HL-60/S4 (cell line): ENCODE results near the gene GPR148.

Experiments used
- in situ Hi-C: fragments of 300-500 bp; cut with MboI; formaldehyde crosslinking; loops from 2 replicates; pipeline ENCODE4 v1.14.3; 2022; ENCODE audit warnings: low sequenced_read_pairs

Gene GPR148

DNA sequence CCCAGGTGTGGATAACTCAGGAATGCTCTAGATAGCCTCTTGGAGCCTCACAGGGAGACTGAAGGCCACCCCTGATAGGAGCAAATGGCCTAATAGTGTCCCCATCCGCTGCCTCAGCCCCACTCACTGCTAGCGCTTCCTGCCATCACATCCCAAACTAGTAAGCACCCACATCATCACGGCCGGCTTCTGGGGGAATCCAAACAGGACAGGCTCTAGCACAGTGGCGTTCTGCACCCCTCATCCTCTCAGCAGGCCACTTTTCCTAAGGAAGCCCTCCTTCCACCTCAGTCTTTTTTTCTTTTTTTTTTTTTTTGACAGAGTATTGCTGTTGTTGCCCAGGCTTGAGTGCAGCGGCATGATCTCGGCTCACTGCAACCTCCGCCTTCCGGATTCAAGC, 20.2 kb downstream of the GPR148 start:
- in situ Hi-C loops: no loop called here

DNA sequence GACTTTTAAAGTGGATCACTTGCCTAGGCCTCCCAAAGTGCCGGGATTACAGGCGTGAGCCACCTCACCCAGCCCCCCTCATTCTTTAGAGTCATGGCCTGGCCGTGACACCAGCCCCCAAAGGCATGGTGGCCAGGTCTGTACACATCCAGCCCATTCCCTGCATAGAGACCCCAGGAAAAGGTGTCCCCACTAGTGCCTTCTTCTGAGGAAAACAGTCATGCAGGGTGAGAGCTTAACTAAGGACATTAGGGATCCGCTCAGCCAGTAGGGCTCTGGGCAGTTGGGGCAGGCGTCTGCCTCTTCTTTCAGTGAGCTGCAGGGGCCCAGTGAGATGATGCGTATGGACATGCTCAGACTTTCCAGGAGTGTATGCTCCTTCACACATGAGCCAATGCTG, 20.8 kb downstream of the GPR148 start:
- in situ Hi-C loops: no loop called here

DNA sequence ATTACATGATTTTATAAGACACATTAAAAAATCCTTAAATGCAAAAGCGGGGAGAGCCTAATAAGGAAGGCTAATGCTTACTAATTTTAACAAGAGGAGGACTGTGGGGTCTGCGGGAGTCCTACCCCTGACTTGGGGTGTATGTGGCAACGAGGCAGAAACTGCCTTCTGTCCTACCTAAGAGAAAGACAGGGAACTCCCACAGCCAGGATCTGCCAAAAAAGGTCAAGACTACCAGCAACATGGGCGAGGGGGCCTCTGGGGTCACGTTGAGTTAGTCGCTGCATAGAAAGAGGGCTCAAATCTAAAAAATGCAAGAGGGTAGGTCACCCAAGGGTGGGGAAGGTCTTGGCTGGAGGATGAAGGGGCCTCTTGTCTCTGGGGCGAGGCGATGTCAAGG, 25.9 kb downstream of the GPR148 start:
- in situ Hi-C loops: no loop called here

DNA sequence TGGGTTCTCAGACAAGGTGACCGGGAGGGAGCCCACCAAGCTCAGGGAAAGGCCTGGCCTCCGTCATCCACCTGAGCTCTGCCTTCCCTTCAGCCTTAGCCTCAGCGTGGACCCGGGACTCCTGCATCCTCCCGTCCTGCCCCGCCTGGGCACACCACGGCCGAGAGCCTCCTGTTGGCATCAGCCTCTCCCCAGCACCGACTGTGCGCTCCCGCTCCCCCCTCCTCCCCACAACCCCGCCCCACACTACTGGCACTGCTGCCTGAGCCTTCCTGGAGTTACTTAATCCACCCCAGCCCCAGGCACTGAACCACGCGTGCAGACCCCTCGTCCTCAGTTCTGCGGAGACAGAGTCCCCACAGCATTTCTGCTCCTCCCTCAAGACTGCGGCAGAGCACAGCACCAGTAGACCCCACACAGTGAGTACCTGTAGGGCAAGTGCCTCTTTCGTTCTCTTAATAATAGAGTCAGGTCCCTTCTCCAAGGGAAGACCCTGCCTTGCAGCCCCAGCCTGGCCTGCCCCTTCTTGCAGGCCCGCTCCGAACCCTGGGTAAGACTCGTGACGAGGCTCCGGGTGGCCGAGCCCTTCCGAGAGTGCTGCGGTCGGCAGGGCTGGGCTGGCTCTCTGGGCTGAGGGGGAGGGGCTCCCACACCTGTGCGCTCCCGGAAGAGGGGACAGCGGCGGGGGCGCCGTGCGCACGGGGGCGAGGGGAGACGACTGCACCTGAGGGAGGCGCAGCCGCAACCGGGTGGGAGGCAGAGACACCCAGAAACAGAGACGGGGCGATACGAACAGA, 26.6 kb downstream of the GPR148 start, which contains the start of gene AMER3:
Gene AMER3, plus strand, starts transcription at position 285 of the 797 bp plus-strand sequence. CDS start 6,533 bp downstream, outside the sequence.
- in situ Hi-C loops: no loop called here

DNA sequence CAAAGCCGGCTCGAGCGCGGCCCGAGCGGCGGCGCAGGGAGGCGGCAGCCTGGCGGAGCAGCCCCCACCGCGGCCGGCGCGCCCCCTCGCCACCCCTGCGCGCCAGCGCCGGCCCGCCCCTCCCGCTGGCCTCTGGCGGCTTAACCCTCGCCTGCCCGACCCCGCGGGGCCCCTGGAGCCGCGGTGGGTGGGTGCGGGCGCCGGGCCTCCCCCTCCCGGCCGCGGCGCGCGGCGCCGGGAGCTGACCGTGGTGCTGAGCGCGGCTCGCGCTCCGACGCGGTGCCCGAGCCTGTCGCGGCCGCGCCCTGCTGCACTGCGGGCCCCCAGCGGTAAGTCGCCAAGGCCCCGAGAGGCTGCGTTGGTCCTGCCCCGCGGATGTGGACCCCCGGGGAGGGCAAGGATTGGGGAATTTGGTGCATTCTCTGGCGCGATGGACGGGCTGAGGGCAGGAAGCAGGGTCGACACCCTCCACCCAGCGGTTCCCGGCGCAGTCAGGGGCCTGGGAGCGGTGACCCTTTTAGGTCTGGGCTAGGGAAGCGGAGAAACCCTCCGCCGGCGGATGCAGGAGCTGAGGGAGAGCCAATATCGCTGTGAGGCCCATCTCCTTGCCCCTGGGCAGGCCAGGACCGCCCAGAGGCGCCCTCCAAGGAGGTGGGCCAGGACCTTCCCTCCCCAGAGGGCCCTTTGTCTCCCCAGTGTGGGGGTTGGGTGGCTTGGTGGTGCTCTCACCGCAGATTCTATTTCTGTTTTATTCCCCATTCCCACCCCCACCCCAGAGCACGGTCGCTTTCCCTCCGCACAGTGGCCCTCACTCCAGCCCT, 27.4 kb downstream of the GPR148 start:
- in situ Hi-C loops: no loop called here

DNA sequence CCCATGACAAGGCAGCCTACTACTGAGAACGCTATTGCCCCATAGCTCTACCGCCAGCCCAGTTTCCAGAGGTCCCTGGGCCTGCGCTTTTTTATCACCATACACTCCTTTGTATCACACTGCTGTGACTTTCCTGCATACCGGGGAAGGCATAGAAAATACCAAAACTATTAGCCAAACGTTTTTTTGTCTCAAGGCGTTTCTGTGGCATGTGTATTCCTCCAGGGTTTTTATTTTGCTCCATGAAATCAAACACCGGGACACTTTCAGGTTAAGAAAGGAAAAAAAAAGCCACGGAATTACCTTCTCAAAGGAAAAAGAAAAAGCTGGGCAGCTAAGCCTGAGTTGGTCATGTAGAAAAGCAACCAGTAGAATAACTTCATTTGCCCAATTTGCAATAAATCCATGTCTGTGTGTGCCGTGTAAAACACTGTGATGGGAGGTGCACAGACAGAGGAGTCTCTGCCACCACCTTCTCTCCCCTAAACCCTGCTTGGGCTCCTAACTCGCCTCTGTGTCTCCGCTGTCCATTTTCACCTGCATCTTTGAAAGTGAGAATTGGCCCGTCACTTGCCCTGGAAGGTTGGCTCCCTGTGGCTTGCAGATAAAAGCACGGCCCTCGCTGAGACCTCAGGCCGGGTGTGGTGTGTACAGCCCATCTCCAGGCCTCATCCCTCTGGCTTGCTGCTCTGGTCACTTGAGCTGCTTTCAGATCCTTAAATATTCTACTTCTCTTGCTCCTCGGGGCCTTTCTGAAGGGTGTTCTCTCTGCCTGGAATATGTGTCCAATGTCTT, 28.2 kb downstream of the GPR148 start:
- in situ Hi-C loops: no loop called here

DNA sequence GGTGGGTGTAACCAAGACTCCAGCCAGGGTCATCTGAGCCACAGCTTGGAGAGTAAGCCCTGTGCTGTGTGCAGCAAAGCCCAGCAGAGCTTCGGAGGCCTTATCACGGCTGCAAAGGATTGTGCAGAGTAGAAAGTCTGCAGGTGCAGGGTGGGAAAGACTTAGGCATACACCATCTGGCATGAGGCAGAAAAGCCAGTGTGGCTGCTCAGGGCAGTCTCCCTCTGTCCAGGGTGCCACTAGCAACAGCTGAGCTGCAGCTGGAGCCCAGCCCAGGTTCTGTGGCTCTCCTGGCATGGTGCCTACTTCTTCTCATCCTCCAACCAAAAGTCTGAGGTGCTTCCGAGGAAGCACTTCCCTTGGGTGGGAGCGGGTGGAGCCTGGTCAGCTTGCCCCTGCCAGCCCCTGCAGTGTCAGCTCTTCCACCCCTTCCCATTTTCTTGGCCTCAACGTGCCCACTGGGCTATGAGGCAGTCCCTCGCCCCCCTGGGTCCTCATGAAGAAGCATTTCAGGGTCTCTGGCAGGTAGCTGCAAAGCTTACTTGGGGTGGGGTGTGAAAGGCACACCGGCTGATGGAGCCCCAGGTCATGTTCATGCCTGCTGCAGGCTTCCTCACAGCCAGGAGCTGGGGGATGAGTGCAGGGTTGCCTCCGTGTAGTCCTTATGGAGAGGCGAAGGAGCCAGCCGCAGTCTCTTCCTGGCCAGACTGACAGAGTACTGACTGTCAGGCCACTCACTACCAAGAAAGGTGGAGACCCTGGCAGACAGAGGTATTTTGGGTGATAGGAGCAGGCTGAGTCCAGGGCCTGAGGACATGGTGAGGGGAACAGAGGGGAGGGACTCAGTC, 31.3 kb downstream of the GPR148 start:
- in situ Hi-C loops: no loop called here

DNA sequence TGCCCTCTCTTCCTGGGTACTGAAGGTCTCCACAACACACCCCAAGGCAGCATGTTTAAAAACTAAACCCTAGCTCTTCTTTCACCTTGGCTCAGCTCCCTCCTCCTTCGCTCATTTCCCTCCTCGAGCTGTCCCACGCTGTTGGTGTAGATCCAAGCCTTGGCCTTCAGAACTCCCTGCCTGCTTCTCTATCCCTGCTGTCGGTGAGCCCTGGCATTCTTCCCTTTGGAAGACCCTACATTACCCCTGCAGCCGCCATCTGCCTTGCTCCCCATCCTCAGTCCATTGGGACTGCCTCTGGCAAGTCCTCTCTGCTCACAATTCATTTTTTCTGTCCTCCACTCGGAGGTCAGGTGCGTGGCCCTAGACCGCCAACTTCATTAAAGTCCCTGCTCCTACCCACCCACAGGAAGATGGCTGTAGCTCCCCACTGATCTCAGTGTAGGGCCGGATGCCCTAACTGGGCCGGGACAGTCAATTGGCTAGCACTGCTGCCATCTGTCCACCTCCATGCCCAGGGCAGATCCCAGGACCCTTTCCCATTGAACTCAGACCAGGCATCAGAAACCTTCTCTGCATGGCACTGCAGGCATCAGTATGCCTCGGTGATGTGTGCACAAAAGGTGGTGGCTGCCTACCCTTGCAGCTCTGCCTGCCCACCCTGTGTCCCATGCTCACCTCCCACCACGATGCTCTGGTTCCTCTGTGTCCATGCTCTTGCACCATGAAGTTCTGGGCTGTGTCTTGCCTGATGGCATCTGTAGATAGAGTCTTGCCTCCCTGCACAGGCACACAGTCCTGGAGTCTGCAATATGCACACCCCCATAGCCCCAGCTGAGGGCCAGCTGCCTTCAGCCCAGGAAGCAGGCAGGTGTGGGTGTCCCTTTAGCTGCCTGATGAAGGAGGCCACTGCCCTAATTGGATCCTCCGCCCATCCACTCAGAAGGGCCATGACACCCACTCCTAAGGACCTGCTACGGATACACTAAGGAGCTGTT, 32.2 kb downstream of the GPR148 start:
- in situ Hi-C loops: no loop called here

DNA sequence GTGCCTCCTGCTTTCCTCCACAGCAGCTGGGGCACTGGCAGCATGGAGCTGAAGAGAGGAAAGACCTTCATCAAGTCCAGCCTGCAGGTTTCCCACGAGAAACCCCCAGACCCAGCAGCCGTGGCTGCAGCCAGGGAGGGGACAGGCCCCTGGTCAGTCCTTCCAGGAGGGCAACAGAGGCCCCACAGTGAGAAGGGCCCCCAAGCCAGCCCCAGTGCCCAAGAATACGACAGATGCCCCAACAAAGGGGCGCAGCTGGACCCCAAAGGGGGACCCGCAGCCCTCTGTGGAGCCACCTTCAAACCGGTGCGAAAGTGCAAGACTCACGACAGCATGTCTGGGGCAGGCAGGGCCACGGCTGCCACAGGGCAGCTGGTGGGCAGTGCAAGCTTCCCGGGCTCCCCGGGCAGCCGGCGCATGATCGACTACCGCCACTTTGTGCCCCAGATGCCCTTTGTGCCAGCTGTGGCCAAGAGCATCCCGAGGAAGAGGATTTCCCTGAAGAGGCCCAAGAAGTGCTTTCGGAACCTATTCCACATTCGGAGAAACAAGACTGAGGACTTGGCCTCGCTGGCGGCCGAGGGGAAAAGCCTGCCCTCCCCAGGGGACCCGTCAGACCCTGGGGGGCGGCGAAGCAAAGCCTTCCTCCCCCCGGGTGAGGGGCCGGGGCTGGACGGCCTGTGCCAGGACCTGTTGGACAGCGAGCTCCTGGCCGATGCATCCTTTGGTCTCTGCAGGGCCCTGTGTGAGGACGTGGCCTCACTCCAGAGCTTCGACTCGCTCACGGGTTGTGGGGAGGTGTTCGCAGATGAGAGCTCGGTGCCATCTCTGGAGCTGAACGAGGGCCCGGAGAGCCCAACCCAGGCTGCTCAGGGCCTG, 33.4 kb downstream of the GPR148 start:
- in situ Hi-C loops: no loop called here

DNA sequence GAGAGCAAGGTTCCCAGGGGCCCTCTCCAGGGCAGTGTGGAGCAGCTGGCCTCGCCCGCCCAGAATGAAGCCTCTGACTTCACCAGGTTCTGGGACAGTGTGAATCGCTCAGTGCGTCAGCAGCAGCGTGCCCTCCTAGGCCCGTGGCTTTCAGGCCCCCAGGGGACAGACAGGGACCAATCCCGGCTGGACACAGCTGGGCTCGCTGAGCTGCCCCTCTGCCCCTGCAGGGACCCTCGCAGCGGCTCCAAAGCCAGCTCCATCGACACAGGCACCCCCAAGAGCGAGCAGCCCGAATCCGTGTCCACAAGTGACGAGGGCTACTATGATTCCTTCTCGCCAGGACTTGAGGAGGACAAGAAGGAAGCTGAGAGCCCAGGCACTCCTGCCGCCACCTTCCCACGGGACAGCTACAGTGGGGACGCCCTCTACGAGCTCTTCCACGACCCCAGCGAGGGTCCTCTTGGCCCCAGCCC, 34.1 kb downstream of the GPR148 start:
- in situ Hi-C loops: no loop called here

DNA sequence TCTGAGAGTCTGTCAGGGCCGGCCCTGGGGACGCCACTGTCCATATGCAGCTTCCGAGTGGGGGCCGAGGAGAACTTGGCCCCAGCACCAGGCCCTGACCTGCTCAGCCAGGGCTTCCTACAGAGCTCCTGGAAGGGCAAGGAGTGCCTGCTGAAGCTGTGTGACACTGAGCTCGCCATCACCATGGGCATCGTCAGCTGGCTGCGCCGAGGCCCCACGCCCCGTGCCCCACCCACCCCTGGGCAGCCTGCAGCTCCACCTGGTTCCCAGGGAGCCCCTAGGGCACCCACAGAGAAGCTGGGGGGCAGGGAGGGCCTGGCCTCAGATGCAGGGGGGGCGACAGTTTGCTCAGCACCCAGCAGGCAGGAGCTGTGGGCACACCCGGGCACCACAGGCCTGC, 34.5 kb downstream of the GPR148 start:
- in situ Hi-C loops: no loop called here

DNA sequence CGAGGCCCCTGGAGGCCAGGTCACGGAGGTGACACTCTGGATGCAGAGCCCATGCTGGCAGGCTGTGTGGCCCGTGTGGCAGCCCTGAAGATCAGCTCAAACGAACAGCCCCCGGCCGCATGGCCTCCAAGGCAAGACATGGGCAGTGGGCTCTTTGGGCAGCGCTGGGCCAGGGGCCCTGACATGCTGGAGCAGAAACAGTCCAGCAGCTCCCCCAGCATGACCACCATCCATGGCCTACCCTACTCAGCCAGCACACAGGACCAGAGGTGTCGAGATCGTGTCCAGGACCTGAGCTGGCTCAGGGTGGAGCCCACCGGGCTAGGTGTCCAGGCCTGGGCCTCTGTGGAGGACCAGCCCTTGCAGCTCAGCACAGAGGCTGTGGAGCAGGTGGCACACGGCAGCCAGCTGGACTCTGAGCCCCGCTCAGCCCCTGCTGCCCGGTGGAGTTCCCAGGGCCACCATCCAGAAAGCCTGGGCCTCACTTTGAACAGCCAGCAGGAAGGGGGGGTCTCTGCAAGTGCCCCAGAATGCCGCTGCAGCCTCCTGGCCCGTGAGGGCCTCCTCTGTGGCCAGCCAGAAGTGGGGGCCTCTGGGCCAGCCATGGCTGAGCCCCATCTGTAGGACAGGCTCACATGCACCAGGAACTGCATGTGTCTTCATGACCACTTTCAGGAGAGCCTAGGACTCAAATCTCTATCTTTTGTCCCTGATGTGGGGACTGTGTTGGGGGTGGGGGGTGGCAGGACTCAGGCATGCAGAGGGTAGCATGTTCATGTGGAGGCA, 35.4 kb downstream of the GPR148 start:
- in situ Hi-C loops: no loop called here

DNA sequence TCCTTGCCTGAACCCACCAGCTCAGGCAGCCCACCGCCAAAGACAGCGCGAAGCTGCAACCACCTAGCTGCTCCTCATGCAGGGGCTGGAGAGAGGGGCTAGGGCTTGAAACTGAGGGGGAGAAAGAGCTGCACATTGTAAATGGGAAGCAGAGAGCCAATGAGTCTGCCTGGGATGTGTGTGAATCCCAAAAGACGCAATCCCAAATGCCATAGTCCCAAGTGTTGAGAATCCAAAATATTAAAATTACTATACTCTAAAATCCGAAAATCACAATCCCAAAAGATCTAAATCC, 35.9 kb downstream of the GPR148 start:
- in situ Hi-C loops: no loop called here

DNA sequence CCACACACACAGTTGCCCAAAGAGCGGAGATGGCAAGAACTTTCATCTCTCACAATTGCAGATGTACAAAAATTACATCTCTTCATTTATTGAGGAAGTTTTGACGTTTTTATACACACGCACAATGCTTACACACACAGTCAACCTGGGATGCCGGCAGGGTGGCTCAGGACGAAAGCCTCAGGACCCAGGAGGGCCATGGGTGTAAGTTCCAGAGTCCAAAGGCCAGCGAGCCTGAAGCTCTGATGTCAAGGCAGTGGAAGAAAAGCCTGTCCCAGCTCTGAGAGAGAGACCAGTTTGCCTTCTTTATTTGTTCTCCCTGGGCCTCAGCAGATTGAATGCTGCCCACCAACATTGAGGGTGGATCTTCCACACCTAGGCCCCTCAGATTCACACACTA, 36.6 kb downstream of the GPR148 start:
- in situ Hi-C loops: no loop called here

DNA sequence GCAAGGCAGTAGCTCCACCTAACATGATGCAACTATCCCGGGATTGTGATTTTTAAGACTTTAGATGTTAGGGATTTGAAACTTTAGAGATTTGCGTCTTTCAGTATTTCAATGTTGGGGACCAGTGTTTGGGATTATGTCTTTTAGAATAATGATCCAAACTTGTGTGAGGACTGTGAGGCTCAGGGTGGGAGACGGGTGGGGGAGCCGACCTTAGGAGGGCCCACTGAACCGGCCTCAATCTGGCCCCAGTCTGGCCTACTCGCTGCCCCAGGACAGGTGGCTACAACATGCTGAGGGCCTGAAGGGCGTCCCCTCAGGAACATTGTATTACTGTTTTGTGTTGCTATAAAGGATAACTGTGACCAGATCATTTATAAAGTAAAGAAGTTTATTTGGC, 37.2 kb downstream of the GPR148 start:
- in situ Hi-C loops: no loop called here

DNA sequence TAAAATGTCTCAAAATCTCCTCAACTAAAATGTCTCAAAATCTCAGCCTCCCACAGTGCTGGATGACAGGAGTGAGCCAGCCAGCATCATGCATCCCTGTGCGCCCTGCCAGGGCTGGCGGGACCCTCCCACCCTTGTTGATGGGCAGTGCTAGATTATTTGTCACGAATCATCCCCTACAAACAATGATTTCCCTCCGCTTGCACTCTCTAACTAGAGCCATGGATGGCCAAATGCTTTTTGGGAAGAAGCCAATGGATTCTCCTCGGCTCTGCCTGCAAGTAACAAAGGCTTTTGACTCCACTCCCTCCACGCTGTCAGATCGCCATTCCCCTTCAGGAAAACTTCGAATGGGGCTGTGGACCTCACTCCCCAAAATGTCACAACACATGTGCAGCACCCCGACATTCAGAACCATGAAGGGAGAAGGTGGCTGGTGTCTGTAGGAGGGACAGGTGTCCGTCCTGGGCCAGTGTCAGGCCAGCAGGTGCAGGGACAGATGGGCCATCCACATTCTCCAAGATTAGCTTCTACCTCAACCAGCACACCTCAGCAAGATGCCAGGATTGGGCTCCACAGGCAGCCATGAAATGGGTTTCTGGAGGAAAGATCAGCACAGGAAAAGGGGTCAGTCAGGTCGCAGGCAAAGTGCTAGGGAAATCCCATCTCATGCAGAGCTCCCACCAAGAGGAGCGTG, 38.0 kb downstream of the GPR148 start:
- in situ Hi-C loops: no loop called here

DNA sequence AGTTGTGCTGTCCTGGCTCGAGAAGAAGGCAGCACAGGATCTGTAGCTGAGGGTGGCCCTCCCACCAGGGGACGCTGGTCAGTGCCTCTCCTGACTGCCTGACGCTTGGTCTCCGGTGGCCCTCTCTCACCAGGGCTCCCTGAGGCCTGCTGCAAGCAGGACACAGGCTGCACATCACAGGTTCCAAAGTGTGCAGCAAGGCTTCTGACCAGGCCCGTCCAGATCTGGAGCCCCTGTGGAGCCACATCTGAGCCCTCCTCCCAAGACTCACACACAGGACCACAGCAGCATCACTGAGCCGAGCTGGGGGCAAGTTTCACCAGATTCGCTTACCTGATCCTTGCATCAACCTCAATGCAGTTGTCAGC, 38.5 kb downstream of the GPR148 start:
- in situ Hi-C loops: no loop called here
